ENCODE measurements around the gene SLC22A1.

- TF ChIP-seq POLR2A (IDR thresholded peaks at IDR 0.05; ENCODE audit: extremely low read depth, insufficient read length) (no peak), CTCF (IDR thresholded peaks at IDR 0.05; ENCODE audit: low read depth, low read length) (no peak), MAX (IDR thresholded peaks at IDR 0.05; ENCODE audit: low read depth, low read length) (no peak), MYC (IDR thresholded peaks at IDR 0.05; ENCODE audit: low read depth, low read length) (no peak)
Measured at GRCh38 chr6:160161647-160161986, 40.0 kb downstream of the SLC22A1 start.
